ENCODE data around the gene NAXE.

The NAXE gene

GRCh38 chr1:156571919-156572662, 19.5 kb upstream of the NAXE start, which contains the start of gene IQGAP3:
IQGAP3 (minus strand) TSS chr1:156572565; CDS start chr1:156572529, 36 bp downstream.
- Histone ChIP-seq H3K27ac (ENCODE audit: low read length) (no peak within 1 kb of the TSS), H3K27me3 (ENCODE audit: control insufficient read depth, insufficient read depth, low read length) (peaks cover 4% of the 10 kb centered on the region), H3K9me3 (ENCODE audit: control insufficient read depth, low read depth, low read length) (no peaks in the 10 kb centered on the region), H3K9ac (ENCODE audit: low read length) (peak within 1 kb of the TSS; percentile 61), H3K36me3 (ENCODE audit: control insufficient read depth, low read depth, low read length) (peaks cover 7% of the 10 kb centered on the region), H3K4me3 (ENCODE audit: low read length) (peak within 1 kb of the TSS; percentile 95), H3K4me1 (ENCODE audit: control insufficient read depth, low read depth, low read length) (peaks cover 9% of the 10 kb centered on the region)

- Histone ChIP-seq H3K27me3 (ENCODE audit: control insufficient read depth, insufficient read depth, low read length) (peaks cover 4% of the 10 kb centered on the region), H3K4me1 (ENCODE audit: control insufficient read depth, low read depth, low read length) (peaks cover 9% of the 10 kb centered on the region), H3K27ac (ENCODE audit: low read length) (no peak overlapping the region), H3K9ac (ENCODE audit: low read length) (no peak overlapping the region), H3K4me3 (ENCODE audit: low read length) (peak overlapping the region; percentile 95), H3K36me3 (ENCODE audit: control insufficient read depth, low read depth, low read length) (peaks cover 7% of the 10 kb centered on the region), H3K9me3 (ENCODE audit: control insufficient read depth, low read depth, low read length) (no peaks in the 10 kb centered on the region)
These were observed 18.9 kb upstream of the NAXE start for GRCh38 chr1:156572663-156573018.

- Histone ChIP-seq H3K27ac (ENCODE audit: low read length) (no peak overlapping the region), H3K36me3 (ENCODE audit: control insufficient read depth, low read depth, low read length) (peaks cover under 1% of the 10 kb centered on the region), H3K9ac (ENCODE audit: low read length) (no peak overlapping the region), H3K4me3 (ENCODE audit: low read length) (no peak overlapping the region), H3K9me3 (ENCODE audit: control insufficient read depth, low read depth, low read length) (no peaks in the 10 kb centered on the region), H3K4me1 (ENCODE audit: control insufficient read depth, low read depth, low read length) (peaks cover 9% of the 10 kb centered on the region), H3K27me3 (ENCODE audit: control insufficient read depth, insufficient read depth, low read length) (peaks cover 4% of the 10 kb centered on the region)
These were observed 17.4 kb upstream of the NAXE start for GRCh38 chr1:156574039-156574633.

- Histone ChIP-seq H3K9ac (ENCODE audit: low read length) (no peak overlapping the region), H3K27ac (ENCODE audit: low read length) (no peak overlapping the region), H3K36me3 (ENCODE audit: control insufficient read depth, low read depth, low read length) (no peaks in the 10 kb centered on the region), H3K4me3 (ENCODE audit: low read length) (no peak overlapping the region), H3K27me3 (ENCODE audit: control insufficient read depth, insufficient read depth, low read length) (peaks cover 4% of the 10 kb centered on the region), H3K4me1 (ENCODE audit: control insufficient read depth, low read depth, low read length) (peaks cover 3% of the 10 kb centered on the region), H3K9me3 (ENCODE audit: control insufficient read depth, low read depth, low read length) (no peaks in the 10 kb centered on the region)
These were observed 14.0 kb upstream of the NAXE start for GRCh38 chr1:156577550-156577949.

- H3K9ac ChIP-seq (ENCODE audit: low read length), result no peak overlapping the region
- H3K27ac ChIP-seq (ENCODE audit: low read length), result no peak overlapping the region
- no peaks in the 10 kb centered on the region for H3K36me3 ChIP-seq (ENCODE audit: control insufficient read depth, low read depth, low read length)
- no peak overlapping the region for H3K4me3 ChIP-seq (ENCODE audit: low read length)
- no peaks in the 10 kb centered on the region for H3K4me1 ChIP-seq (ENCODE audit: control insufficient read depth, low read depth, low read length)
- no peaks in the 10 kb centered on the region for H3K9me3 ChIP-seq (ENCODE audit: control insufficient read depth, low read depth, low read length)
- peaks cover 2% of the 10 kb centered on the region for H3K27me3 ChIP-seq (ENCODE audit: control insufficient read depth, insufficient read depth, low read length)
These were observed 13.5 kb upstream of the NAXE start for GRCh38 chr1:156578055-156578454.

- Histone ChIP-seq H3K27ac (ENCODE audit: low read length) (no peak within 1 kb of the TSS), H3K36me3 (ENCODE audit: control insufficient read depth, low read depth, low read length) (no peaks in the 10 kb centered on the region), H3K4me3 (ENCODE audit: low read length) (no peak within 1 kb of the TSS), H3K9me3 (ENCODE audit: control insufficient read depth, low read depth, low read length) (no peaks in the 10 kb centered on the region), H3K27me3 (ENCODE audit: control insufficient read depth, insufficient read depth, low read length) (no peaks in the 10 kb centered on the region), H3K9ac (ENCODE audit: low read length) (no peak within 1 kb of the TSS), H3K4me1 (ENCODE audit: control insufficient read depth, low read depth, low read length) (peaks cover 5% of the 10 kb centered on the region)
These were observed 12.1 kb upstream of the NAXE start, which contains the start of gene TTC24 for GRCh38 chr1:156579472-156579871. TTC24 (plus strand) TSS chr1:156579723; CDS start chr1:156581365, 1,642 bp downstream.

GRCh38 chr1:156581661-156582387, 9.8 kb upstream of the NAXE start:
- H3K36me3 ChIP-seq (ENCODE audit: control insufficient read depth, low read depth, low read length), result no peaks in the 10 kb centered on the region
- no peak overlapping the region for H3K4me3 ChIP-seq (ENCODE audit: low read length)
- H3K27me3 ChIP-seq (ENCODE audit: control insufficient read depth, insufficient read depth, low read length), result no peaks in the 10 kb centered on the region
- H3K4me1 ChIP-seq (ENCODE audit: control insufficient read depth, low read depth, low read length), result peaks cover 7% of the 10 kb centered on the region
- H3K9me3 ChIP-seq (ENCODE audit: control insufficient read depth, low read depth, low read length), result no peaks in the 10 kb centered on the region
- H3K27ac ChIP-seq (ENCODE audit: low read length), result no peak overlapping the region
- no peak overlapping the region for H3K9ac ChIP-seq (ENCODE audit: low read length)

GRCh38 chr1:156582388-156583017, 9.1 kb upstream of the NAXE start:
- Histone ChIP-seq H3K27ac (ENCODE audit: low read length) (no peak overlapping the region), H3K36me3 (ENCODE audit: control insufficient read depth, low read depth, low read length) (no peaks in the 10 kb centered on the region), H3K9ac (ENCODE audit: low read length) (no peak overlapping the region), H3K4me1 (ENCODE audit: control insufficient read depth, low read depth, low read length) (peaks cover 7% of the 10 kb centered on the region), H3K9me3 (ENCODE audit: control insufficient read depth, low read depth, low read length) (no peaks in the 10 kb centered on the region), H3K27me3 (ENCODE audit: control insufficient read depth, insufficient read depth, low read length) (no peaks in the 10 kb centered on the region), H3K4me3 (ENCODE audit: low read length) (no peak overlapping the region)

- Histone ChIP-seq H3K9me3 (ENCODE audit: control insufficient read depth, low read depth, low read length) (no peaks in the 10 kb centered on the region), H3K36me3 (ENCODE audit: control insufficient read depth, low read depth, low read length) (no peaks in the 10 kb centered on the region), H3K9ac (ENCODE audit: low read length) (peak overlapping the region; percentile 7), H3K4me1 (ENCODE audit: control insufficient read depth, low read depth, low read length) (peaks cover 7% of the 10 kb centered on the region), H3K27me3 (ENCODE audit: control insufficient read depth, insufficient read depth, low read length) (no peaks in the 10 kb centered on the region), H3K4me3 (ENCODE audit: low read length) (peak overlapping the region; percentile 21), H3K27ac (ENCODE audit: low read length) (no peak overlapping the region)
These were observed 7.6 kb upstream of the NAXE start for GRCh38 chr1:156583821-156584622.

GRCh38 chr1:156584813-156585212, 6.8 kb upstream of the NAXE start:
- H3K27ac ChIP-seq (ENCODE audit: low read length), result no peak overlapping the region
- peak overlapping the region; percentile 21 for H3K4me3 ChIP-seq (ENCODE audit: low read length)

GRCh38 chr1:156586323-156586722, 5.3 kb upstream of the NAXE start:
- Histone ChIP-seq H3K27ac (ENCODE audit: low read length) (no peak overlapping the region), H3K36me3 (ENCODE audit: control insufficient read depth, low read depth, low read length) (no peaks in the 10 kb centered on the region), H3K9ac (ENCODE audit: low read length) (no peak overlapping the region), H3K9me3 (ENCODE audit: control insufficient read depth, low read depth, low read length) (no peaks in the 10 kb centered on the region), H3K27me3 (ENCODE audit: control insufficient read depth, insufficient read depth, low read length) (no peaks in the 10 kb centered on the region), H3K4me3 (ENCODE audit: low read length) (no peak overlapping the region), H3K4me1 (ENCODE audit: control insufficient read depth, low read depth, low read length) (peaks cover 14% of the 10 kb centered on the region)

More at GRCh38 chr1:156584813-156585212, 6.8 kb upstream of the NAXE start:
- Histone ChIP-seq H3K4me1 (ENCODE audit: control insufficient read depth, low read depth, low read length) (peaks cover 7% of the 10 kb centered on the region), H3K9ac (ENCODE audit: low read length) (peak overlapping the region; percentile 7), H3K9me3 (ENCODE audit: control insufficient read depth, low read depth, low read length) (no peaks in the 10 kb centered on the region), H3K27me3 (ENCODE audit: control insufficient read depth, insufficient read depth, low read length) (no peaks in the 10 kb centered on the region), H3K36me3 (ENCODE audit: control insufficient read depth, low read depth, low read length) (no peaks in the 10 kb centered on the region)
